Measurements from ENCODE around the gene KRTAP25-1.

KRTAP25-1 gene, protein sequence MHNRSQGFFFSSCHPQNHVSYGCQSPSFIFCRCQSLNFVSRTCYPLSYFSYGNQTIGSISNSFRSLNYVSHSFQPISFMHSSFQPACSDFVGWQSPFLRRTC

DNA sequence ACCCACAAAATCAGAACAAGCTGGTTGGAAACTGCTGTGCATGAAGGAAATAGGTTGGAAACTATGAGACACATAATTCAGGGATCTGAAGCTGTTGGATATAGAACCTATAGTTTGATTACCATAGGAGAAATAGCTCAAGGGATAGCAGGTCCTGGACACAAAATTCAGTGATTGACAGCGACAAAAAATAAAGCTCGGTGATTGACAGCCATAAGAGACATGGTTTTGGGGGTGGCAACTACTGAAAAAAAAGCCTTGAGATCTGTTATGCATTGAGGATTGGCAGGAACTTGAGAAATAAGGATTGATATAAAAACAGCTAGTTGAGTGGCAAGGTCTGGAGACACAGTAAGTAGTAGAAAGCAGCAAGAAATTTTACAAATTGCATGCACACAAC is at the start of gene KRTAP25-1:
KRTAP25-1 (minus strand) TSS at position 300 of the 400 bp plus-strand sequence; CDS start at position 276, 24 bp downstream.
- H3K9me3 ChIP-seq (ENCODE audit: control insufficient read depth in 1 of 2, low read length in 2 of 2), result no peaks in the 10 kb centered on the region
- no peak within 1 kb of the TSS for H3K27ac ChIP-seq (ENCODE audit: low read length)
- H3K36me3 ChIP-seq (ENCODE audit: control insufficient read depth in 1 of 2, insufficient read depth in 2 of 2, low read length in 2 of 2), result no peaks in the 10 kb centered on the region
- no peak within 1 kb of the TSS for H3K4me3 ChIP-seq (ENCODE audit: low read depth in 1 of 2, low read length in 2 of 2)
- no peaks in the 10 kb centered on the region for H3K27me3 ChIP-seq (ENCODE audit: low read depth, low read length)
- H3K4me1 ChIP-seq (ENCODE audit: control insufficient read depth in 1 of 2, insufficient read depth in 2 of 2, low read length in 2 of 2), result no peaks in the 10 kb centered on the region

GRCh38 chr21:30338717-30339116 is 49.4 kb upstream of the KRTAP25-1 start:
- Histone ChIP-seq H3K27me3 (ENCODE audit: low read depth, low read length) (no peaks in the 10 kb centered on the region), H3K4me1 (ENCODE audit: control insufficient read depth in 1 of 2, insufficient read depth in 2 of 2, low read length in 2 of 2) (no peaks in the 10 kb centered on the region), H3K27ac (ENCODE audit: low read length) (no peak overlapping the region), H3K4me3 (ENCODE audit: low read depth in 1 of 2, low read length in 2 of 2) (no peak overlapping the region), H3K36me3 (ENCODE audit: control insufficient read depth in 1 of 2, insufficient read depth in 2 of 2, low read length in 2 of 2) (no peaks in the 10 kb centered on the region), H3K9me3 (ENCODE audit: control insufficient read depth in 1 of 2, low read length in 2 of 2) (no peaks in the 10 kb centered on the region)

GRCh38 chr21:30337772-30338171 is 48.5 kb upstream of the KRTAP25-1 start:
- H3K27me3 ChIP-seq (ENCODE audit: low read depth, low read length), result no peaks in the 10 kb centered on the region
- no peak overlapping the region for H3K4me3 ChIP-seq (ENCODE audit: low read depth in 1 of 2, low read length in 2 of 2)
- H3K4me1 ChIP-seq (ENCODE audit: control insufficient read depth in 1 of 2, insufficient read depth in 2 of 2, low read length in 2 of 2), result no peaks in the 10 kb centered on the region
- no peaks in the 10 kb centered on the region for H3K36me3 ChIP-seq (ENCODE audit: control insufficient read depth in 1 of 2, insufficient read depth in 2 of 2, low read length in 2 of 2)
- H3K27ac ChIP-seq (ENCODE audit: low read length), result no peak overlapping the region
- H3K9me3 ChIP-seq (ENCODE audit: control insufficient read depth in 1 of 2, low read length in 2 of 2), result no peaks in the 10 kb centered on the region

- Histone ChIP-seq H3K27me3 (ENCODE audit: low read depth, low read length) (no peaks in the 10 kb centered on the region), H3K36me3 (ENCODE audit: control insufficient read depth in 1 of 2, insufficient read depth in 2 of 2, low read length in 2 of 2) (no peaks in the 10 kb centered on the region), H3K4me1 (ENCODE audit: control insufficient read depth in 1 of 2, insufficient read depth in 2 of 2, low read length in 2 of 2) (no peaks in the 10 kb centered on the region), H3K27ac (ENCODE audit: low read length) (no peak within 1 kb of the TSS), H3K9me3 (ENCODE audit: control insufficient read depth in 1 of 2, low read length in 2 of 2) (no peaks in the 10 kb centered on the region), H3K4me3 (ENCODE audit: low read depth in 1 of 2, low read length in 2 of 2) (no peak within 1 kb of the TSS)
Measured at GRCh38 chr21:30337276-30337744, 48.0 kb upstream of the KRTAP25-1 start, which contains the start of gene KRTAP27-1. KRTAP27-1 (minus strand) TSS chr21:30337694; CDS start chr21:30337668, 26 bp downstream.

DNA sequence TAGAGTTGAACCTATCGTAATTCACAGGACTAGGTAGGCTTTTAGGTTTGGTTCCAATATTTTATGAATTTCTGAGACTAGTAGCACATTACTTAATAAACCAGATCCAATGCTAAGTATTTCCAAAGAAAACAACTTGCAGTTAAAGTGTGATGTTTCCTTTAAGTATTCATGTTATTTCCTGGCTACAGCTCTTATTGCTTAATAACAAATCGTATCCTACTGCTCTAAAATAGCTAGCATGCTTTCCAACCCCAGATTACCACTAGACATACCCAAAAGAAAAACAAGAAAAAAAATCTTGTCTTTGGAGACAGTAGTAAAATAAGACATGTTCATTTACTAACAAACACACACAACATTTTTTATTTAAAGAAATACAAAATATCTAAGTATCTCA is 47.3 kb upstream of the KRTAP25-1 start:
- no peaks in the 10 kb centered on the region for H3K9me3 ChIP-seq (ENCODE audit: control insufficient read depth in 1 of 2, low read length in 2 of 2)
- no peaks in the 10 kb centered on the region for H3K27me3 ChIP-seq (ENCODE audit: low read depth, low read length)
- H3K4me1 ChIP-seq (ENCODE audit: control insufficient read depth in 1 of 2, insufficient read depth in 2 of 2, low read length in 2 of 2), result no peaks in the 10 kb centered on the region
- H3K27ac ChIP-seq (ENCODE audit: low read length), result no peak overlapping the region
- no peaks in the 10 kb centered on the region for H3K36me3 ChIP-seq (ENCODE audit: control insufficient read depth in 1 of 2, insufficient read depth in 2 of 2, low read length in 2 of 2)
- no peak overlapping the region for H3K4me3 ChIP-seq (ENCODE audit: low read depth in 1 of 2, low read length in 2 of 2)

- Histone ChIP-seq H3K27ac (ENCODE audit: low read length) (no peak overlapping the region), H3K4me3 (ENCODE audit: low read depth in 1 of 2, low read length in 2 of 2) (no peak overlapping the region), H3K36me3 (ENCODE audit: control insufficient read depth in 1 of 2, insufficient read depth in 2 of 2, low read length in 2 of 2) (no peaks in the 10 kb centered on the region), H3K9me3 (ENCODE audit: control insufficient read depth in 1 of 2, low read length in 2 of 2) (no peaks in the 10 kb centered on the region), H3K4me1 (ENCODE audit: control insufficient read depth in 1 of 2, insufficient read depth in 2 of 2, low read length in 2 of 2) (no peaks in the 10 kb centered on the region), H3K27me3 (ENCODE audit: low read depth, low read length) (no peaks in the 10 kb centered on the region)
Measured at GRCh38 chr21:30333736-30334135, 44.4 kb upstream of the KRTAP25-1 start.

- H3K9me3 ChIP-seq (ENCODE audit: control insufficient read depth in 1 of 2, low read length in 2 of 2), result no peaks in the 10 kb centered on the region
- H3K36me3 ChIP-seq (ENCODE audit: control insufficient read depth in 1 of 2, insufficient read depth in 2 of 2, low read length in 2 of 2), result no peaks in the 10 kb centered on the region
- H3K27ac ChIP-seq (ENCODE audit: low read length), result no peak overlapping the region
Measured at GRCh38 chr21:30332681-30333080, 43.4 kb upstream of the KRTAP25-1 start.

DNA sequence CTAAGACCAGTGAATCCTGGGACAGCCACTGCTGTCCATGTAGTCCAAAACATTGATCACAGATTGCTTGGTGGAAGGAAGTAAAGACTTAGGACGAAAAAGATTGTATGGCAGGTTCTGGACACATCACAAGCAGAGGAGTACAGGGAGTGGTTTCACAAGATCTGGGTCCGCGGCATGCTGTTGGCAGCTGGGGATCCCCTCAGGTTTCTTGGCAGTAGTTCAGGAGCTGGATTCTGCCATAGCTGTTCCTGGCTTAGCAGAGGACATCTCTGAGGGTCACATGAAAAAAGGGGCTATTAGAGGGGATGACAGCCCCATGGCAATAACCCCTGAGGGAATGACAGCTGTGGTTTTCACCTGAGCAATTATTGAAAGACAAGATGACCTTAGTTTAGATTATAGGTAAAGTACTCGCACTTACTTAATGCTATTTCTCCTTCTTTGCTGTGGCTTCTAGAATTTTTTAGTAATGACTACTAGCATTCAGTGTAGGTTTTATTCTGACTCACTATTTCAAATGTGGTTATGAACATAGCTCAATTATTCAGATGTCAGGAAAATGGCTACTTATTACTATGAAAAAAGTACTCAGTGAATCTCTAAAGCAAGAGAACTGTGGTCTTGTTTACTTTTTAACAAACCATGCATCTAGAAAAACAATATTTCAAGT is 40.0 kb upstream of the KRTAP25-1 start:
- Histone ChIP-seq H3K27ac (ENCODE audit: low read length) (no peak overlapping the region), H3K36me3 (ENCODE audit: control insufficient read depth in 1 of 2, insufficient read depth in 2 of 2, low read length in 2 of 2) (no peaks in the 10 kb centered on the region), H3K4me3 (ENCODE audit: low read depth in 1 of 2, low read length in 2 of 2) (no peak overlapping the region), H3K9me3 (ENCODE audit: control insufficient read depth in 1 of 2, low read length in 2 of 2) (peaks cover 0 to 8% of the 10 kb centered on the region in 2 donors), H3K4me1 (ENCODE audit: control insufficient read depth in 1 of 2, insufficient read depth in 2 of 2, low read length in 2 of 2) (no peaks in the 10 kb centered on the region), H3K27me3 (ENCODE audit: low read depth, low read length) (no peaks in the 10 kb centered on the region)

More at GRCh38 chr21:30332681-30333080, 43.4 kb upstream of the KRTAP25-1 start:
- Histone ChIP-seq H3K4me1 (ENCODE audit: control insufficient read depth in 1 of 2, insufficient read depth in 2 of 2, low read length in 2 of 2) (no peaks in the 10 kb centered on the region), H3K4me3 (ENCODE audit: low read depth in 1 of 2, low read length in 2 of 2) (no peak overlapping the region), H3K27me3 (ENCODE audit: low read depth, low read length) (no peaks in the 10 kb centered on the region)

GRCh38 chr21:30326390-30326789 is 37.1 kb upstream of the KRTAP25-1 start:
- Histone ChIP-seq H3K9me3 (ENCODE audit: control insufficient read depth in 1 of 2, low read length in 2 of 2) (peaks cover 0 to 8% of the 10 kb centered on the region in 2 donors), H3K4me3 (ENCODE audit: low read depth in 1 of 2, low read length in 2 of 2) (no peak overlapping the region), H3K36me3 (ENCODE audit: control insufficient read depth in 1 of 2, insufficient read depth in 2 of 2, low read length in 2 of 2) (no peaks in the 10 kb centered on the region), H3K27me3 (ENCODE audit: low read depth, low read length) (no peaks in the 10 kb centered on the region), H3K27ac (ENCODE audit: low read length) (no peak overlapping the region), H3K4me1 (ENCODE audit: control insufficient read depth in 1 of 2, insufficient read depth in 2 of 2, low read length in 2 of 2) (no peaks in the 10 kb centered on the region)

GRCh38 chr21:30320215-30320614 is 30.9 kb upstream of the KRTAP25-1 start, which contains the start of gene KRTAP26-1:
KRTAP26-1 (minus strand) TSS chr21:30320315; CDS start chr21:30320035, 280 bp downstream.
- H3K36me3 ChIP-seq (ENCODE audit: control insufficient read depth in 1 of 2, insufficient read depth in 2 of 2, low read length in 2 of 2), result no peaks in the 10 kb centered on the region

DNA sequence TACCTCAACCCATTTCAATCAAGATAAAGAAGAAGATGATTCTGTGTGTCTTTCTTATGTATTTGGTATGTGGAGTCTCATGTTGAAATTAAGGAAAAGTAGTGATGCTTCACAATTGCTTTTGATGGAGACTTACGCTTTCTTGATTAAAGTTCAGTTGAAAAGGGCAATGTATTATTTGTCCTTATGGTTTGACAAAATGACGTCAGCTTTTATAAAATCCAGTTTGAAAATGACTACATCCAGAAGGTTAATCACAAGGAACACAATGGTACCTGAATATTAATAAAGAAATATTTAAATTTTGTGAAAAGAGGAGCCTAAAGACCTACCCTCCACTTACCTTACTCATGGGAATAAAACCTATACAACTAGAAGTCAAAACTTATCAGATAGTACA is 26.4 kb upstream of the KRTAP25-1 start:
- no peak overlapping the region for H3K4me3 ChIP-seq (ENCODE audit: low read depth in 1 of 2, low read length in 2 of 2)
- H3K4me1 ChIP-seq (ENCODE audit: control insufficient read depth in 1 of 2, insufficient read depth in 2 of 2, low read length in 2 of 2), result no peaks in the 10 kb centered on the region
- H3K27me3 ChIP-seq (ENCODE audit: low read depth, low read length), result no peaks in the 10 kb centered on the region
- no peaks in the 10 kb centered on the region for H3K36me3 ChIP-seq (ENCODE audit: control insufficient read depth in 1 of 2, insufficient read depth in 2 of 2, low read length in 2 of 2)
- H3K27ac ChIP-seq (ENCODE audit: low read length), result no peak overlapping the region
- no peaks in the 10 kb centered on the region for H3K9me3 ChIP-seq (ENCODE audit: control insufficient read depth in 1 of 2, low read length in 2 of 2)

More at GRCh38 chr21:30320215-30320614, 30.9 kb upstream of the KRTAP25-1 start, which contains the start of gene KRTAP26-1:
- no peak within 1 kb of the TSS for H3K27ac ChIP-seq (ENCODE audit: low read length)
- H3K4me3 ChIP-seq (ENCODE audit: low read depth in 1 of 2, low read length in 2 of 2), result no peak within 1 kb of the TSS
- no peaks in the 10 kb centered on the region for H3K9me3 ChIP-seq (ENCODE audit: control insufficient read depth in 1 of 2, low read length in 2 of 2)
- H3K4me1 ChIP-seq (ENCODE audit: control insufficient read depth in 1 of 2, insufficient read depth in 2 of 2, low read length in 2 of 2), result no peaks in the 10 kb centered on the region
- no peaks in the 10 kb centered on the region for H3K27me3 ChIP-seq (ENCODE audit: low read depth, low read length)
